Left forelimb (tissue), 1 donor: Measurements from ENCODE around the gene EIF4E3.

Source experiments
- DNase-seq: peaks from one replicate; pipeline ENCODE4 v3.0.0-alpha.2; 2018; ENCODE audit warnings: low spot score

EIF4E3 gene

DNA sequence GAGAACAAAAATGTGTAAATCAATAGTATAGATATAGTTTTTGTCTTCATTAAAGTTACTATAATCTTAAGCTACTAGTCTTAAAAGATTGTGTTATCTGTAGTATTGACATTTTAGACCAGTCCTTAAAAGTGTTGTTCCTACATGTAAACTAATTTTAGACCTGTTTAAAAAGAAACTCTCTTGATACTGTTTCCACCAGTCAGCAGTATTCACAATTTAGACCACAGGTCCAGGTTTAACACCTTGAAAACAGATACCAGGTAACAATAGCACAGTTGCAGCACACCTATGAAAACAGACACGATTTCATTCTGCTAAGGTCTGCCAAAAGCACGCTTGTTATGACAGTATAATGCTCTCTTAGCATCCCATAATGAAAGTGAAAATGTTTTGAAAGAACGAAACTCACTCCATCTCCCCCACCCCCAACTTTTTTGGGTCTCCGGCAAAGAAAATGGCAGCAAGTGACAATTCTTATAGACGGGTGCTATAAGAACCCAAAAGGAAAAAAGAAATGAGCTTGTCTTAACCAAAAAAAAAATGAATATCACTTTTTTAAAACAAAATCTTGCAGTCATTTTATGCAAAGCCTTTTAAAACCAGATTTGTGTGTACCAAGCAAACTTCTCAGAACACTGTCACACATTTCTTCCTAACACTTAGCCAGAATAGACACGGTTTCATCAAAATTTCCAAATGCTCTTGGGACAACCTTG is 1.6 kb downstream of the EIF4E3 start:
- no peak for DNase-seq

DNA sequence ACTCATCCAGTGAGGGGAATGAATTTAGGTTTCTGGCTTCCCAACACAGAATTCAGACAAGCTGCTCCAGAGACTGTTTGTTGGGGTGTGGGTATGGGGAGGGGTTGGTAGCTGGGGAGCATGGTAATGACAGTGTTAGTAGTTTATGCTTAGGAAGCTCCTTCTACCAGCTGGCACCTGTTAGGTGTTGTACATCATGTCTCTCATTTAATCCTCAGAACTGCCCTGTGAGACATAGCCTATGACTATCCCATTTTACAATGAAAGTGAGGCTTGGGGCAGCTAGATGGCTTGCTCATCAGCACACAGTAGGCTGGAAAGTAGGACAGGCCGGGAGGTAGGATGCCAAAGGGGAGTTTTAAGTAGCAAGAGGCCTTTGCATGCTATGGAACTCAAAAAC is 2.5 kb downstream of the EIF4E3 start:
- no peak for DNase-seq

DNA sequence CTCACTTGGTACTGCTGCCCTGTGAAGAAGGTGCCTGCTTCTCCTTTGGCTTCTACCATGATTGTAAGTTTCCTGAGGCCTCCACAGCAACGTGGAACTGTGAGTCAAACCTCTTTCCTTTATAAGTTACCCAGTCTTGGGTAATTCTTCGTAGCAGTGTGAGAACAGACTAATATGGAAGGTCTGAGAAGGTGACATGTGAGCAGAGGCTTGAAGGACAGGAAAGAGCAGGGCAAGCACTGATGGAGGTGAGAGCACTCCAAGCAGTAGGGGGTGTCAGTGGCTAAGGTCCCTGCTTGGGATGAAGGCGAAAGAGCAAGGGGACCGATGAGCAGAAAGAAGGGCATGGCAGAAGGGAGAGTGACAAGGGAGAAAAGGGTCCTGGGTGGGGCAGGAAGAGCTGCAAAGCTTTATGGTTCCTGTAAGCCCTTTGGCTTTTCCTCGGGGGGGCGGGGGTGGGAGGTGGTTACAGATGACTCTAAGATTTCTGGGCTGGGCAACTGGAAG is 3.5 kb downstream of the EIF4E3 start:
- no peak for DNase-seq

DNA sequence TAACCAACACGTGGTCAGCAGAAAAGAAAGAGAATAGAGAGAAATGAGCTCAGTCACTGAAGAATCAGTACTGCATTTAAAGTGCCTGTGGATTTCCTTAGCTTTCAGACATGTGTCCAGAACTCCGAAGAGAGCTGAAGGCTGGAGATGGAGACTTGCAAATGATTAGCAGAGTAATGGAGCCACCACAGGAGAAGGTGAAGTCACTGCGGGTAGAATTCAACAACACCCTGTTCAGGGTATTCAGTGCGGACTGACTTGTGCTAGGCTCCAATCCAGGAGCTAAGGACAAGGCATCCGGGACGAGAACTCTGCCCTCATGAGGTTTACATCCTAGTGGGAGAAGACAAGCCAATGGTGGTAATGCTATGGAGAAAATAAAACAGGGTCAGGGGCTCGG is 4.2 kb downstream of the EIF4E3 start:
- no peak for DNase-seq

- no peak for DNase-seq
These were observed 7.1 kb downstream of the EIF4E3 start for GRCh38 chr3:71718072-71718471.

DNA sequence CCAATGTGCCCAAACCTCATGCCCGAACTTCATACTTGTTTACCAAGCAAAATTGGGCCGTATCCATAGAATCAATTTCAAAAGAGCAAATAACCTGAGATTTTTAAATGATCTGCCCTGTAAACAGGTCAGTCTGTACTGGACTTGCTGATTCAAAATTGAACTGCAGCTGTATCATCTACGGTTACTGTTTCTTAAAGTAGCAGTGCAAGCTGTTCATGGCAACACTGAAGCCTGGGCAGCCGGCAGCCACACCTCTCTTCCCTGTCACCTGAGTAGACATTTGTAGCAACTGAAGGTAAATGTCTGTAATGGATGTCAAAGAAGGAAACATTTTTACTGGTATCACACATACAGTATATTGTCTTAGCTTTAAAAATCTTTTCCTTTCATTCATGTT is 10.6 kb downstream of the EIF4E3 start:
- DNase-seq = no peak

GRCh38 chr3:71713041-71713440 is 12.2 kb downstream of the EIF4E3 start:
- no peak for DNase-seq

- DNase-seq = no peak
These were observed 14.2 kb downstream of the EIF4E3 start for GRCh38 chr3:71710906-71711494.

DNA sequence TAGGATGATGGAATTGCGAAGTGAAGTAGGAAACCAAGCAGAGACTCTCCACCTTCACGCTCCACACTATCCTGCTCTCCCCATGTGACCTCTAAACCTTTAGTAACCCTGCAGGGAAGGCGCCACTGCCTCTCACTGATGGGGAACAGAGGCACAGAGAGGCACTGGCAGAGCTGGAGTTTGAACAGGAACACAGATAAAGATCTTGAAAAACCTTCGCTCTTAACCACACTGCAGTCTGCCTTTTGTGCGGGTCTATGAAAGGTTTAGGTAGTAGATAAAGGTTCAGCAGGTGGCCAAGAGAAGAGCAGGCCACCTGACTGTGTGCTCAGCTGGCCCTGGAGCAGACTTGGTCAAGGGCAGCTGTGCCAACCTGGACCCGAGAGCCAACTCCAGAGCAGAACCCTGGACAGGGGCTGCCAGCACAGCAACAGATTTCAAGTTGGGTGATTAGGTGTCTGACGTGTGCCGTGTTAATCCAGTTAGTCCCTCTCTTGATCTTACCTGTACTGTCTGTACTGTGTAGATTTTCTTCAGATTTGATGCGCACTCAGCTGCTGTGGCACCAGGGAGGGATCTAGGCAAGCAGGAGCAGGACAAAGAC is 15.2 kb downstream of the EIF4E3 start:
- no peak for DNase-seq

GRCh38 chr3:71708476-71709105 is 16.6 kb downstream of the EIF4E3 start:
- DNase-seq = no peak

- no peak for DNase-seq
These were observed 17.6 kb downstream of the EIF4E3 start for GRCh38 chr3:71707595-71707994.

GRCh38 chr3:71705681-71706080 is 19.5 kb downstream of the EIF4E3 start:
- DNase-seq = no peak

DNA sequence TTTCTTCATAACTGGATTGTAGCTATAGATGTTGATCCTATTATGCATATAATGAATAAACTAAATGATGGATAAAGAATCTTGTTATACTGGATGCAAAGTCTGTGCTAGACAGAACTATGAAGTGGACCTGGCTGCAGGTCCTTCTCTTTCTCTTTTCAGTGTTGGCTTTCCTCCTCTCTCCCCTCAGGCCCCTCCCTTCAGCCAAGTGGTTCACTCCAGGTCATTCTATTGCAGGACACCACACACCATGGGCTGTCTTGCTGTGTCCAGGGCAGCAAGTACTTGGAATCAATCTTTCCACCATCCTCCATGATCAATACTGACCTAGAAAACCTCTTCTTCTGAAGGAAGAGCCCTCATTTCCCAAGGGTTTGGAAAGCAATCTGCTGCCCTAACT is 20.3 kb downstream of the EIF4E3 start:
- DNase-seq = no peak

- no peak for DNase-seq
These were observed 21.4 kb downstream of the EIF4E3 start for GRCh38 chr3:71703797-71704196.

GRCh38 chr3:71702131-71703024 is 22.8 kb downstream of the EIF4E3 start:
- DNase-seq = no peak

- DNase-seq = no peak
These were observed 23.9 kb downstream of the EIF4E3 start for GRCh38 chr3:71701251-71701762.

DNA sequence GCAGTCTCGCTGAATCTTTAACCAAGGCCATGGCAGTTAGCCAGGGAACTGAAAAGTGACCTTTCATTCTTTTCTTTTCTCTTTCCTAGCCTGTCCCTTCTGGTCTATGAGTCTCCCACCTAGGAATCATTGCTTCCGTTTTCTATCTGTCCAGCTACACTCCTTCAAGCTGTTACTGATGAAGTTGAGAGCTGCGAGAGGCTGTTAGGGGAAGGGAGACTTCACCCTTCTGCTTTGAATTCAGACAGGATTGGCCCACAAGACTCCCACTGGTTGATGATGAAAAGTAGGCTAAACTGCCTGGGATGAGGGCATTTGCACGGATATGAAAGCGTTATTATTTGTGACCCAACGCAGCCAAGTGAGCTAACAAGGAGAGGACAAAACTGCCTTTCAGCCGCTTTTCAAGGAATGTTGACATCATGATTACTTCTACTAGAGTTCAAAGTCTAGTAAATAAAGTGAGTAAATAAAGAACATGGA is 30.2 kb downstream of the EIF4E3 start:
- no peak for DNase-seq

GRCh38 chr3:71694358-71694999 is 30.7 kb downstream of the EIF4E3 start:
- no peak for DNase-seq

DNA sequence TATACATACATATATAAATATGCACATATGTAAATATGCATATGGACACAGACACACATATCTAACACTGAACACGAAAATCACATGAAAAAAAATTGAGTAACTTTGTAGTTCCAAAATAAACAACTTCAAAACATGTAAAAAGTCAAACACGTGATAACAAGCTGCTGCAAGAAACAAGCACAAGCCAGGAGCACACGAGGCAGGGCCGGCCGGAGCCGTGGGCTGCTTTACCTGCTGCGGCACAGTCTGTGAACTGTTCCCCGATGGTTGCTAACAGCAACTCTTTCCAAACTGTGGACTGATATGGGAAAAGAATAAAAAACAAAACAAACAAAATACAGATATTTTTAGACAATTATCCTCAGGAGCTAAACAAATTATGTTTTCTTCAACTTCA is 31.6 kb downstream of the EIF4E3 start:
- DNase-seq = no peak

DNA sequence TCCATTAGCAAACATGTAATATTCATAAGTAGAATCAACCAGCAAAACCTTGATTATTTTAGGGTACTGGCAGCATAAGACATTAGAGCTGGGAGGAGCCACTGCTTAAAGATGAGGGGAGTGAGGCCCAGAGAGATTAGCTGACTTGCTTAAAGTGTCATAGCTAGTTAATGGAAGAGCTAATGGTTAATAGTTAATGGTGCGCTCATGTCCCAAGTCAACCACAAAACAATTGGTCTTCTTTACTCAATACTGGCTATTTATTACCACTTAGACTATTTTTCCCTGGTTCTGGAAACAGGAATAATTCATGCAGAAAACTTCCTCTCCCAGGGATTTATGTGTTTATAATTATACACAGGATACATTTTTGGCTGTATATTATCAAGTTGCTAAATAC is 33.1 kb downstream of the EIF4E3 start:
- DNase-seq = no peak

DNA sequence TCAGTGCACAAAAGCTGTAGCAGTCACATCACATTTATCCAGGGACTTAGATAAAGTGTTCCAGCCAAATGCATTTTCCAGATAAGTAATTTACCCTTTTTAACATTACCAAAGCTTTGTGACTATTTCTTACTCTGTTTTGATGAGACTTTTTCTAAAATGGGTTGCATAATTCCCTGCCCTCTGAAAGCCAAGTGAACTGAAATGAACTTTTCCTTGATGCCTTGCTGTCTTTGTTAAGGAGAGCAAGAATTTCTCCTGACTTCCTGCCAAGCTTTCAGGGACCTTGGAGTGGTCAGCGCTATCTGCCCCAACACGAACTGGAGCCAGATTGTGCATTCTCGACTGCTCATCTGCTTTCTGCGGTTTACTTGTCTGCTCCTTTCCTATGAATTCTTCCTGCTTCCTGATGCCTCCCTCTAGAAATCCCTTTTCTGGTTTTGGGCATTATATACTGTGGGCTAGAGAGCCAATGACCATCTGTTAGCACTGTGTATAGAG is 34.8 kb downstream of the EIF4E3 start:
- no peak for DNase-seq
